Epithelial cell of proximal tubule (primary cell): ENCODE results near the gene PLPP7. TPM values are rescaled to one million over a fixed set of nuclear protein-coding genes. Genes with fewer than 3 reads are reported as not detected.
A peak's percentile ranks its signal among the peaks of the same experiment; 100 is the strongest.
"Not testable (repeated sequence)": the region's sequence is repeated elsewhere in the genome, so short reads cannot be mapped to it uniquely, and the experiment has no call there.

ENCODE experiments used
- DNase-seq: peaks from one replicate; pipeline ENCODE4 v3.0.0-alpha.2; 2011; ENCODE audit warnings: low read depth
- H3K4me3 ChIP-seq: 2 replicates; pipeline ENCODE4 v1.5.1; 2011; ENCODE audit warnings: low read depth, mild to moderate bottlenecking, low read length
- CTCF ChIP-seq: conservative IDR thresholded peaks from 2 replicates; pipeline ENCODE4 v1.5.1; 2012; ENCODE audit warnings: low read depth, mild to moderate bottlenecking, low read length
- total RNA-seq: library from RNA; depleted of rRNA; stranded (reverse); fragments of >200 nt; gene quantifications from 2 replicates; pipeline ENCODE4 v1.2.3, GENCODE V29; 2015

The PLPP7 gene
- total RNA-seq, 1 donor from 2014 or later: 2.2 TPM

GRCh38 chr9:131349881-131350563 lies 60.5 kb downstream of the PLPP7 start:
- H3K4me3 ChIP-seq: peak overlapping the region; percentile 54
- DNase-seq: no peak
- peak; percentile 85 for TF ChIP-seq CTCF

GRCh38 chr9:131356479-131356878 lies 67.0 kb downstream of the PLPP7 start:
- not testable (repeated sequence) for H3K4me3 ChIP-seq, DNase-seq

- TF ChIP-seq CTCF: no peak
- DNase-seq: no peak
- H3K4me3 ChIP-seq: no peak overlapping the region
These were observed 69.0 kb downstream of the PLPP7 start for GRCh38 chr9:131358556-131358955.

Other genes with a start within 250 kb of the PLPP7 start
- gene AIF1L, start 193.2 kb upstream of the PLPP7 start, total RNA-seq: 52.5 and 71.6 TPM in 2 replicates
- gene NUP214, start 164.1 kb upstream of the PLPP7 start, total RNA-seq: 18.5 and 37.2 TPM in 2 replicates
- gene FAM78A, start 13.2 kb upstream of the PLPP7 start, total RNA-seq: under 0.01 and 0.29 TPM in 2 replicates
- 80.7 and 112 TPM in 2 replicates for gene PRRC2B, start 104.4 kb downstream of the PLPP7 start, total RNA-seq
- 20.9 and 22.4 TPM in 2 replicates for gene POMT1, start 213.2 kb downstream of the PLPP7 start, total RNA-seq
- gene UCK1, start 241.5 kb downstream of the PLPP7 start, total RNA-seq: 22.4 and 32.5 TPM in 2 replicates